Mesenchymal stem cell (in vitro differentiated cells and primary cell): ENCODE measurements around the gene KRTAP10-2.

ENCODE experiments used
- DNase-seq: peaks from one replicate; pipeline ENCODE4 v3.0.0-alpha.2; 2013
- H2AFZ ChIP-seq: one replicate; pipeline ENCODE4 v1.6.1; 2013; ENCODE audit warnings: low read depth, mild to moderate bottlenecking, control low read depth, inconsistent platforms, low read length, moderate library complexity
- H2AK5ac ChIP-seq: 2 replicates; pipeline ENCODE4 v1.6.1; 2013; ENCODE audit warnings: low read length, moderate library complexity, mild to moderate bottlenecking, inconsistent platforms; ENCODE audit not compliant: severe bottlenecking
- H2BK120ac ChIP-seq: one replicate; pipeline ENCODE4 v1.6.1; 2013; ENCODE audit warnings: low read depth, mild to moderate bottlenecking, inconsistent platforms, low read length, moderate library complexity
- H2BK12ac ChIP-seq, 2 experiments: one replicate each; pipeline ENCODE4 v1.6.1; 2013; ENCODE audit warnings: inconsistent platforms in 2 of 2, low read length in 2 of 2, mild to moderate bottlenecking in 2 of 2, moderate library complexity in 2 of 2, control low read depth in 1 of 2
- H2BK15ac ChIP-seq: one replicate; pipeline ENCODE4 v1.6.1; 2013; ENCODE audit warnings: mild to moderate bottlenecking, low read depth, inconsistent platforms; ENCODE audit not compliant: poor library complexity, severe bottlenecking
- H2BK5ac ChIP-seq: 2 replicates; pipeline ENCODE4 v1.6.1; 2013; ENCODE audit warnings: low read depth, mild to moderate bottlenecking, low read length, control low read depth, inconsistent platforms; ENCODE audit not compliant: poor library complexity, severe bottlenecking
- H3K14ac ChIP-seq, 2 experiments: one replicate each; pipeline ENCODE4 v1.6.1; 2013; ENCODE audit warnings: inconsistent platforms in 2 of 2, low read length in 2 of 2, control low read depth in 1 of 2, mild to moderate bottlenecking in 1 of 2, moderate library complexity in 1 of 2
- H3K18ac ChIP-seq, 2 experiments: one replicate each; pipeline ENCODE4 v1.6.1; 2013; ENCODE audit warnings: inconsistent platforms in 2 of 2, low read length in 2 of 2, control low read depth in 1 of 2, low read depth in 1 of 2, mild to moderate bottlenecking in 1 of 2
- H3K23ac ChIP-seq, 2 experiments: one replicate each; pipeline ENCODE4 v1.6.1; 2013; ENCODE audit warnings: inconsistent platforms in 2 of 2, low read length in 2 of 2, mild to moderate bottlenecking in 2 of 2, moderate library complexity in 2 of 2, control low read depth in 1 of 2
- H3K27ac ChIP-seq: 2 replicates; pipeline ENCODE4 v1.5.1; 2013; ENCODE audit warnings: mild to moderate bottlenecking, moderate library complexity, low read length, control low read depth, inconsistent platforms; ENCODE audit not compliant: poor library complexity, severe bottlenecking
- H3K27me3 ChIP-seq, 2 experiments: 2 replicates each; pipeline versions ENCODE4 v1.6.1 to v1.7.0; 2013; ENCODE audit warnings: low read length in 2 of 2, mild to moderate bottlenecking in 2 of 2, moderate library complexity in 2 of 2, control low read depth in 1 of 2, inconsistent platforms in 1 of 2; ENCODE audit not compliant: control insufficient read depth in 1 of 2, insufficient read depth in 1 of 2
- H3K36me3 ChIP-seq, 2 experiments: 2 replicates each; pipeline versions ENCODE4 v1.6.1 to v1.7.0; 2013; ENCODE audit warnings: low read length in 2 of 2, control low read depth in 1 of 2, inconsistent platforms in 1 of 2, low read depth in 1 of 2, mild to moderate bottlenecking in 1 of 2; ENCODE audit not compliant: insufficient read depth in 2 of 2, control insufficient read depth in 1 of 2
- H3K4ac ChIP-seq, 2 experiments: one replicate each; pipeline ENCODE4 v1.6.1; 2013; ENCODE audit warnings: inconsistent platforms in 2 of 2, low read length in 2 of 2, mild to moderate bottlenecking in 2 of 2, moderate library complexity in 2 of 2, control low read depth in 1 of 2, low read depth in 1 of 2
- H3K4me1 ChIP-seq: 2 replicates; pipeline ENCODE4 v1.6.1; 2013; ENCODE audit warnings: low read depth, low read length, control low read depth; ENCODE audit not compliant: control insufficient read depth, insufficient read depth
- H3K4me2 ChIP-seq: 2 replicates; pipeline ENCODE4 v1.6.1; 2013; ENCODE audit warnings: low read length, mild to moderate bottlenecking, inconsistent platforms; ENCODE audit not compliant: poor library complexity, severe bottlenecking
- H3K4me3 ChIP-seq, 2 experiments: 2 replicates each; pipeline versions ENCODE4 v1.5.1 to v1.7.0; 2013; ENCODE audit warnings: low read length in 2 of 2, mild to moderate bottlenecking in 2 of 2, control low read depth in 1 of 2, low read depth in 1 of 2; ENCODE audit not compliant: insufficient read depth in 1 of 2
- H3K79me1 ChIP-seq: replicated peaks from 2 replicates; pipeline ENCODE4 v1.6.1; 2013; ENCODE audit warnings: mild to moderate bottlenecking, control low read depth, low read length, inconsistent platforms; ENCODE audit not compliant: poor library complexity, severe bottlenecking
- H3K9ac ChIP-seq: 2 replicates; pipeline ENCODE4 v1.7.0; 2013; ENCODE audit warnings: mild to moderate bottlenecking, low read length, moderate library complexity
- H3K9me3 ChIP-seq: 2 replicates; pipeline ENCODE4 v1.7.0; 2013; ENCODE audit warnings: mild to moderate bottlenecking, low read length; ENCODE audit not compliant: control insufficient read depth
- H4K8ac ChIP-seq: one replicate; pipeline ENCODE4 v1.6.1; 2013; ENCODE audit warnings: inconsistent platforms, mild to moderate bottlenecking, low read length, moderate library complexity
- H4K91ac ChIP-seq: one replicate; pipeline ENCODE4 v1.6.1; 2013; ENCODE audit warnings: mild to moderate bottlenecking, low read length, inconsistent platforms
- WGBS: methylation state at CpG from one replicate; pipeline ENCODE4 v1.1.7; 2013; ENCODE audit warnings: mixed read lengths; 5-methylcytosine and 5-hydroxymethylcytosine counted together

The KRTAP10-2 gene

DNA sequence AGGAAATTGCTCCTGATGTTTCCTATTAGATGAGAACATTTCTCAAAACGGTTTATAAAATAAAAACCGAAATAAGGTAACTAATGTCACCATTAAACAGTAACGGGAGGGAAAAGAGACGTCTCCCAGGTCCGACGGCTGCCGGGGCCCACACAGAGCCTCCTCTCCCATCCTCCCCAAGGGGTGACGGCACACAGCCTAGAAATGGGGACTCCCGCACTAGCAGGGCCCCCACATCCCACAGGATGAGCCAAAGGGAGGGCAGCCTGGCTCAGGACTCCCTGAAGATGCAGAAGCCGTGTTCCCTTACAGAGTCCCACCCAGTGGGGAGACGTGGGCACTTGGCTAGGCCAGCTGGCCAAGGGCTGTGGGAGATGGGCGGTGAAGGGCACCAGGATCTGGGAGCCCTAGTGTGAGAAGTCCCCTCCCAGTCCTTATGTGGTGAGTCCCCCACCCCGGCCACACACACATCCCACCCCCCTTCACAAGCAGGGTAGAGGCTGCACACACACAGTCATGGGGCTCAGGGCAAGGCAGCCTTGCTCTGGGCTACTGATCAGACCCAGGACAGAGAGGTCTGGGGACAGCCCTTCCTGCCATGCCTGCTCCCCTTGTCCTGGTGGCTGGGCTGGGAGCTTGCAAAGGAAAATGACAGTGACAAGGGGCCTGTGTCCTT is 4.0 kb upstream of the KRTAP10-2 start:
- Histone ChIP-seq H3K14ac (no peak overlapping the region), H3K4ac (no peak overlapping the region), H3K18ac (no peak overlapping the region), H2BK120ac (no peak overlapping the region), H3K27me3 (peaks cover 27 to 53% of the 10 kb centered on the region in 2 experiments), H3K4me1 (peaks cover 2% of the 10 kb centered on the region), H3K4me3 (no peak overlapping the region), H2BK15ac (no peak overlapping the region), H2AK5ac (no peak overlapping the region), H2AFZ (no peak overlapping the region), H3K27ac (no peak overlapping the region), H3K23ac (no peak overlapping the region), H3K79me1 (no peaks in the 10 kb centered on the region), H4K91ac (no peak overlapping the region), H3K9me3 (no peaks in the 10 kb centered on the region), H3K4me2 (no peak overlapping the region), H2BK5ac (no peak overlapping the region), H2BK12ac (no peak overlapping the region), H4K8ac (no peak overlapping the region), H3K36me3 (no peaks in the 10 kb centered on the region), H3K9ac (no peak overlapping the region)
- DNase-seq, result no peak
- WGBS, result 76% methylated on average over 13 of the region's 13 CpGs

GRCh38 chr21:44552681-44553080 is 1.4 kb upstream of the KRTAP10-2 start:
- Histone ChIP-seq H3K79me1 (no peaks in the 10 kb centered on the region), H3K27me3 (peaks cover 25 to 60% of the 10 kb centered on the region in 2 experiments), H2AK5ac (no peak overlapping the region), H3K4me3 (no peak overlapping the region), H4K91ac (no peak overlapping the region), H3K36me3 (no peaks in the 10 kb centered on the region), H3K14ac (no peak overlapping the region), H4K8ac (no peak overlapping the region), H3K4me1 (no peaks in the 10 kb centered on the region), H2BK5ac (no peak overlapping the region), H3K9ac (no peak overlapping the region), H2BK15ac (no peak overlapping the region), H2BK12ac (no peak overlapping the region), H3K27ac (no peak overlapping the region), H3K18ac (no peak overlapping the region), H2BK120ac (no peak overlapping the region), H2AFZ (no peak overlapping the region), H3K4me2 (no peak overlapping the region), H3K23ac (no peak overlapping the region), H3K9me3 (peaks cover 3% of the 10 kb centered on the region), H3K4ac (no peak overlapping the region)
- no peak for DNase-seq
- 74% methylated on average over 13 of the region's 13 CpGs for WGBS

GRCh38 chr21:44552136-44552535 is 831 bp upstream of the KRTAP10-2 start:
- 76% methylated on average over 6 of the region's 6 CpGs for WGBS
- H2BK120ac ChIP-seq, result no peak overlapping the region

GRCh38 chr21:44550807-44551206 is 498 bp downstream of the KRTAP10-2 start:
- Histone ChIP-seq H3K4ac (no peak overlapping the region), H3K4me3 (no peak overlapping the region), H2AK5ac (no peak overlapping the region), H2BK120ac (no peak overlapping the region), H2AFZ (no peak overlapping the region), H3K27me3 (peaks cover 19 to 51% of the 10 kb centered on the region in 2 experiments), H3K14ac (no peak overlapping the region), H4K8ac (no peak overlapping the region), H3K4me2 (no peak overlapping the region), H3K18ac (no peak overlapping the region), H3K4me1 (no peaks in the 10 kb centered on the region), H2BK12ac (no peak overlapping the region), H3K9me3 (peaks cover 10% of the 10 kb centered on the region), H4K91ac (no peak overlapping the region), H3K36me3 (no peaks in the 10 kb centered on the region), H2BK5ac (no peak overlapping the region), H3K27ac (no peak overlapping the region), H3K23ac (no peak overlapping the region), H3K9ac (no peak overlapping the region), H3K79me1 (no peaks in the 10 kb centered on the region), H2BK15ac (no peak overlapping the region)
- DNase-seq, result no peak
- WGBS, result 73% methylated on average over 10 of the region's 10 CpGs

More at GRCh38 chr21:44552136-44552535, 831 bp upstream of the KRTAP10-2 start:
- no peaks in the 10 kb centered on the region for H3K4me1 ChIP-seq
- no peaks in the 10 kb centered on the region for H3K36me3 ChIP-seq
- H2BK5ac ChIP-seq, result no peak overlapping the region
- H2AFZ ChIP-seq, result no peak overlapping the region
- peaks cover 21 to 58% of the 10 kb centered on the region in 2 experiments for H3K27me3 ChIP-seq
- H3K18ac ChIP-seq, result no peak overlapping the region
- no peak overlapping the region for H2BK12ac ChIP-seq
- no peak overlapping the region for H2AK5ac ChIP-seq
- H3K9ac ChIP-seq, result no peak overlapping the region
- no peak overlapping the region for H4K8ac ChIP-seq
- peaks cover 8% of the 10 kb centered on the region for H3K9me3 ChIP-seq
- no peak overlapping the region for H4K91ac ChIP-seq
- no peak overlapping the region for H3K4me2 ChIP-seq
- H3K4me3 ChIP-seq, result no peak overlapping the region
- no peak overlapping the region for H3K14ac ChIP-seq
- no peak overlapping the region for H3K27ac ChIP-seq
- H2BK15ac ChIP-seq, result no peak overlapping the region
- DNase-seq, result no peak
- no peak overlapping the region for H3K4ac ChIP-seq
- H3K79me1 ChIP-seq, result no peaks in the 10 kb centered on the region
- H3K23ac ChIP-seq, result no peak overlapping the region
